UCSD-AML1 (cell line): ENCODE results near the gene HCFC2.

Source experiments
- DNase-seq: peaks from one replicate; lab custom pipeline; 2025; ENCODE audit not compliant: unreplicated experiment; lab: John Stamatoyannopoulos, UW

The HCFC2 gene

DNA sequence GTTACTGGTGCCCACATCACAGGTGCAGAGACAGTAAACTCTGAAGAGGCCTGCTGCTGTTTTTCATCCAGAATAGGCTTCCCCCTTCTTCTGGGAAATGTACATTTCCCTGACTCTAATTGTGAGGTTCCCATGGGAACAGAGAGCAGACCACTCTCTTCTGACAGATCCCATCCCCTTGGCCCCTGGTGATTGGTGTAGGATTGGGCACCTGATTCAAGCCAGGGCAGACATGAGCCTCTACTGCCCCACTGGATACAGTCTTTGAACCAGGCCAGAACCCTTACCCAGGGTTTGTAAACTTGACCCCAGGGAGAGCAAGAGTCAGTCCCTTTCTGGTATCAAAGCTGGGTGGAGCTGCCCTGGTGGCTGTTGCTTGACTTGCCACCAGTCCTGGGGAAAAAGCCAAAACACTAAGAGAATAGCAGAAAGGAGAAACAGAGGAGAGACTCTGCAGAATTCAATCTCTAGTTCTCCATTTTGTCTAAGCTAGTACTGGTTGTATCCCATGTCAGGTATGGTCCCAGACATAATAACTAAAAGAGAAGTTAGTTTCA is 88.4 kb downstream of the HCFC2 start:
- DNase-seq: no peak

DNA sequence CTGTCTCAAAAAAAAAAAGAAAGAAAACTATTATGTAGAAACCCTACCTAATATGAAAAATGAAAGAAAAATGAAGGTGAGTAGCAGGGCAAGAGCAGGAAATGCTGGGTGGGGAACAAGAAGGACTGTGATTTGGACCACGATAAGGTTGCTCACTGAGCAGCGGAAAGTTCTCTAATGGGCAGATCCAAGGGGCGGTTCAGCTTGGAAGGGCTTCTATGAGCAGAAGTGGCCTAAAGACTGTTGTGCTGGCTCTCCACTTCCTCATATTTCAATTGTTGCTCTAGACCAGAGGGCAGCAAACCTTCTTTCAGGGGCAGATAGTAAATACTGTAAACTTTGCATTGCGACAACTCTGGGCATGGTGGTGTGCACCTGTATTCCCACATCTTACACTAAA is 90.0 kb downstream of the HCFC2 start:
- DNase-seq: no peak

- DNase-seq: no peak
Observed at GRCh38 chr12:104154806-104155205, 90.5 kb downstream of the HCFC2 start.
